SK-N-SH (cell line): ENCODE measurements around the gene RIPOR2. TPM values are rescaled to one million over a fixed set of nuclear protein-coding genes. Genes with fewer than 3 reads are reported as not detected.

Experiments used
- CTCF ChIA-PET: fragments of 300-600, 350-600 bp; formaldehyde crosslinking; extraction: SDS; loops from one replicate; lab custom pipeline; 2021; lab: Yijun Ruan, JAX
- POLR2A ChIA-PET: fragments of 350-600 bp; sonication (Branson Sonifier 250); formaldehyde crosslinking; extraction: SDS; loops from one replicate; lab custom pipeline; 2020; ENCODE audit warnings: antibody characterized with exemption, inconsistent platforms; lab: Yijun Ruan, JAX
- DNase-seq: peaks from one replicate; pipeline ENCODE4 v3.0.0; 2012
- H2AFZ ChIP-seq: fragments of 200-600 bp; sonication (generic); 2 replicates; pipeline ENCODE4 v1.8.1; 2016; ENCODE audit warnings: antibody characterized with exemption, mild to moderate bottlenecking, low read depth
- H3F3A ChIP-seq: fragments of 200-600 bp; sonication (generic); replicated peaks from 2 replicates; pipeline ENCODE3; 2016; ENCODE audit warnings: antibody characterized with exemption, mild to moderate bottlenecking; ENCODE audit not compliant: insufficient read depth
- H3K27ac ChIP-seq, 2 experiments: fragments of 200-500 bp in 1 of 2; fragments of 200-600 bp in 1 of 2; sonication (Bioruptor generic) in 1 of 2; sonication (generic), shearing (Covaris generic) in 1 of 2; 2 replicates each; pipeline versions ENCODE4 v1.5.1 to v1.6.1; 2014 to 2016; ENCODE audit warnings: low read depth in 2 of 2, inconsistent platforms in 1 of 2, low read length in 1 of 2, mild to moderate bottlenecking in 1 of 2, mixed read lengths in 1 of 2
- H3K27me3 ChIP-seq: fragments of 200-600 bp; sonication (generic), shearing (Covaris generic); 2 replicates; pipeline ENCODE4 v1.6.1; 2016; ENCODE audit warnings: mixed run types; ENCODE audit not compliant: insufficient read depth
- H3K36me3 ChIP-seq, 2 experiments: fragments of 200-500 bp in 1 of 2; fragments of 200-600 bp in 1 of 2; sonication (Bioruptor generic) in 1 of 2; sonication (generic) in 1 of 2; replicated peaks in 1 of 2; 2 replicates each; pipeline versions ENCODE3 to v1.5.1; 2014 to 2016; ENCODE audit warnings: low read length in 1 of 2, mild to moderate bottlenecking in 1 of 2; ENCODE audit not compliant: insufficient read depth in 2 of 2, control insufficient read depth in 1 of 2
- H3K4me1 ChIP-seq, 2 experiments: fragments of 200-500 bp in 1 of 2; fragments of 200-600 bp in 1 of 2; sonication (Bioruptor generic) in 1 of 2; sonication (generic), shearing (Covaris generic) in 1 of 2; 2 replicates each; pipeline versions ENCODE4 v1.5.1 to v1.6.1; 2014 to 2016; ENCODE audit warnings: low read depth in 1 of 2, low read length in 1 of 2, mixed run types in 1 of 2; ENCODE audit not compliant: insufficient read depth in 2 of 2, control insufficient read depth in 1 of 2
- H3K4me2 ChIP-seq: fragments of 200-600 bp; sonication (generic), shearing (Covaris generic); 2 replicates; pipeline ENCODE4 v1.6.1; 2017; ENCODE audit warnings: mixed run types
- H3K4me3 ChIP-seq, 2 experiments: fragments of 200-500 bp in 1 of 2; fragments of 200-600 bp in 1 of 2; sonication (Bioruptor generic) in 1 of 2; sonication (generic), shearing (Covaris generic) in 1 of 2; 2 replicates each; pipeline versions ENCODE4 v1.5.1 to v1.8.1; 2014 to 2016; ENCODE audit warnings: low read depth in 2 of 2, inconsistent platforms in 1 of 2, low read length in 1 of 2, mild to moderate bottlenecking in 1 of 2, mixed read lengths in 1 of 2, moderate library complexity in 1 of 2
- H3K79me2 ChIP-seq: fragments of 200-600 bp; sonication (generic); 2 replicates; pipeline ENCODE4 v1.8.1; 2017; ENCODE audit warnings: mild to moderate bottlenecking; ENCODE audit not compliant: insufficient read depth
- H3K9ac ChIP-seq: fragments of 200-600 bp; sonication (generic); 2 replicates; pipeline ENCODE4 v1.6.1; 2017; ENCODE audit warnings: mixed run types
- H3K9me2 ChIP-seq: fragments of 200-600 bp; sonication (generic); 2 replicates; pipeline ENCODE4 v1.6.1; 2017; ENCODE audit warnings: mixed run types
- H3K9me3 ChIP-seq: fragments of 200-600 bp; sonication (generic); 2 replicates; pipeline ENCODE4 v1.6.1; 2017; ENCODE audit warnings: mixed run types, mild to moderate bottlenecking, moderate library complexity
- H4K20me1 ChIP-seq: fragments of 200-600 bp; sonication (generic); 2 replicates; pipeline ENCODE4 v1.6.1; 2017; ENCODE audit warnings: mild to moderate bottlenecking, mixed run types; ENCODE audit not compliant: insufficient read depth
- CHD2 ChIP-seq: fragments of 150-350 bp; IDR thresholded peaks from 2 replicates; pipeline ENCODE4 v1.6.1; 2018; ENCODE audit warnings: low read length; ENCODE audit not compliant: partially characterized antibody
- ELF1 ChIP-seq: IDR thresholded peaks from 2 replicates; pipeline ENCODE4 v1.4.0; 2012
- EZH2phosphoT487 ChIP-seq: fragments of 200-600 bp; sonication (generic); IDR thresholded peaks from 2 replicates; pipeline ENCODE4 v1.6.1; 2017; ENCODE audit warnings: low read depth, mixed run types, mild to moderate bottlenecking, antibody characterized with exemption, moderate library complexity, borderline replicate concordance
- FOSL2 ChIP-seq: IDR thresholded peaks from 2 replicates; pipeline ENCODE4 v1.4.0; 2012; ENCODE audit warnings: low read depth, mild to moderate bottlenecking, moderate library complexity, borderline replicate concordance
- FOXM1 ChIP-seq: IDR thresholded peaks from 2 replicates; pipeline ENCODE4 v1.4.0; 2012; ENCODE audit warnings: low read depth, mild to moderate bottlenecking
- MXI1 ChIP-seq: IDR thresholded peaks from 2 replicates; pipeline ENCODE4 v1.6.1; 2012; ENCODE audit warnings: mild to moderate bottlenecking, low read depth, low read length, improper control_type of control experiment
- POLR2AphosphoS5 ChIP-seq: IDR thresholded peaks from 2 replicates; pipeline ENCODE4 v1.6.1; 2012; ENCODE audit warnings: low read depth, low read length
- RAD21 ChIP-seq: IDR thresholded peaks from 2 replicates; pipeline ENCODE4 v1.6.1; 2012; ENCODE audit warnings: mild to moderate bottlenecking, low read length
- RFX5 ChIP-seq: IDR thresholded peaks from 2 replicates; pipeline ENCODE4 v1.6.1; 2012; ENCODE audit warnings: mild to moderate bottlenecking, improper control_type of control experiment, low read length
- RXRA ChIP-seq: IDR thresholded peaks from 2 replicates; pipeline ENCODE4 v1.4.0; 2012; ENCODE audit warnings: low read depth, mild to moderate bottlenecking, borderline replicate concordance
- TAF1 ChIP-seq: IDR thresholded peaks from 2 replicates; pipeline ENCODE4 v1.6.1; 2012; ENCODE audit warnings: low read depth, mild to moderate bottlenecking, low read length, moderate library complexity, borderline replicate concordance
- TEAD4 ChIP-seq: IDR thresholded peaks from 2 replicates; pipeline ENCODE4 v1.4.0; 2012; ENCODE audit warnings: mild to moderate bottlenecking, borderline replicate concordance; ENCODE audit not compliant: insufficient read depth
- WGBS: methylation state at CpG from one replicate; pipeline ENCODE4 v1.1.6; 2017; ENCODE audit warnings: low lambda C conversion rate; 5-methylcytosine and 5-hydroxymethylcytosine counted together
- polyA plus RNA-seq, 3 experiments: library from polyadenylated mRNA; depleted of rRNA; stranded (reverse); fragments of >200 nt; gene quantifications; 2 replicates each; pipeline ENCODE4 v1.2.3, GENCODE V29; 2012
- TF ChIP-seq, protein P1 (sequence below): IDR thresholded peaks from 2 replicates; pipeline ENCODE4 v1.4.0; 2012; ENCODE audit warnings: low read depth, borderline replicate concordance
- TF ChIP-seq, protein P2 (sequence below): IDR thresholded peaks from 2 replicates; pipeline ENCODE4 v1.6.1; 2012; ENCODE audit warnings: mild to moderate bottlenecking, low read depth, low read length, moderate library complexity
- TF ChIP-seq, protein P3 (sequence below): IDR thresholded peaks from 2 replicates; pipeline ENCODE4 v1.4.0; 2012; ENCODE audit warnings: low read depth, borderline replicate concordance
- TF ChIP-seq, protein P4 (sequence below): IDR thresholded peaks from 2 replicates; pipeline ENCODE4; 2012
- TF ChIP-seq, protein P5 (sequence below): fragments of 150-350 bp; IDR thresholded peaks from 2 replicates; pipeline ENCODE4 v1.6.1; 2016; ENCODE audit warnings: mild to moderate bottlenecking, low read depth, low read length

The RIPOR2 gene
- polyA plus RNA-seq, 1 of the 3 experiments (the other 2 are of a cell fraction), result 0.05 TPM

DNA sequence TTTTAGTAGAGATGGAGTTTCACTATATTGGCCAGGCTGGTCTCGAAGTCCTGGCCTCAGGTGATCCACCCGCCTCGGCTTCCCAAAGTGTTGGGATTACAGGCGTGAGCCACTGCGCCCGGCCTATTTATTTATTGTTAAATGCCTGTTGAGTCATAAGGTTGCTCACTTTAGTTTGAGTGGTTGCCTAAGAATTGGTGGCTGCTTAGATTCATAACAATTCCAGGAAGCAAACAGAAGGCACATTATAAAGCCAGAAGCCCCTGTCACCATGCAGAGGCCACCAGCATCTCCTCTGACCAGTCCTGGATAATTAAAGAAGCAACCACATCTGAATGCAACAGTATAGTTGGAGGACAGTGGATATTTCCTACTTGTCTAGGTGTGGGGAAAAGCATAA is 113.1 kb downstream of the RIPOR2 start:
- Histone ChIP-seq H3K27ac (no peak overlapping the region), H3K9me2 (no peaks in the 10 kb centered on the region), H3K9me3 (no peaks in the 10 kb centered on the region), H3K27me3 (no peaks in the 10 kb centered on the region), H3F3A (no peaks in the 10 kb centered on the region), H3K4me1 (peaks cover 0 to 5% of the 10 kb centered on the region in 2 experiments; a peak in 1 of 4 replicates), H3K4me3 (no peak overlapping the region), H3K4me2 (no peak overlapping the region), H3K9ac (no peak overlapping the region), H3K79me2 (no peaks in the 10 kb centered on the region), H2AFZ (no peak overlapping the region), H3K36me3 (no peaks in the 10 kb centered on the region), H4K20me1 (no peaks in the 10 kb centered on the region)
- TF ChIP-seq ELF1, result no peak
- TF ChIP-seq TEAD4, result no peak
- no peak for TF ChIP-seq EZH2phosphoT487
- no peak for TF ChIP-seq RFX5
- TF ChIP-seq RXRA, result no peak
- TF ChIP-seq, protein P1, sequence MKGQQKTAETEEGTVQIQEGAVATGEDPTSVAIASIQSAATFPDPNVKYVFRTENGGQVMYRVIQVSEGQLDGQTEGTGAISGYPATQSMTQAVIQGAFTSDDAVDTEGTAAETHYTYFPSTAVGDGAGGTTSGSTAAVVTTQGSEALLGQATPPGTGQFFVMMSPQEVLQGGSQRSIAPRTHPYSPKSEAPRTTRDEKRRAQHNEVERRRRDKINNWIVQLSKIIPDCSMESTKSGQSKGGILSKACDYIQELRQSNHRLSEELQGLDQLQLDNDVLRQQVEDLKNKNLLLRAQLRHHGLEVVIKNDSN, result no peak
- TF ChIP-seq, protein P2, sequence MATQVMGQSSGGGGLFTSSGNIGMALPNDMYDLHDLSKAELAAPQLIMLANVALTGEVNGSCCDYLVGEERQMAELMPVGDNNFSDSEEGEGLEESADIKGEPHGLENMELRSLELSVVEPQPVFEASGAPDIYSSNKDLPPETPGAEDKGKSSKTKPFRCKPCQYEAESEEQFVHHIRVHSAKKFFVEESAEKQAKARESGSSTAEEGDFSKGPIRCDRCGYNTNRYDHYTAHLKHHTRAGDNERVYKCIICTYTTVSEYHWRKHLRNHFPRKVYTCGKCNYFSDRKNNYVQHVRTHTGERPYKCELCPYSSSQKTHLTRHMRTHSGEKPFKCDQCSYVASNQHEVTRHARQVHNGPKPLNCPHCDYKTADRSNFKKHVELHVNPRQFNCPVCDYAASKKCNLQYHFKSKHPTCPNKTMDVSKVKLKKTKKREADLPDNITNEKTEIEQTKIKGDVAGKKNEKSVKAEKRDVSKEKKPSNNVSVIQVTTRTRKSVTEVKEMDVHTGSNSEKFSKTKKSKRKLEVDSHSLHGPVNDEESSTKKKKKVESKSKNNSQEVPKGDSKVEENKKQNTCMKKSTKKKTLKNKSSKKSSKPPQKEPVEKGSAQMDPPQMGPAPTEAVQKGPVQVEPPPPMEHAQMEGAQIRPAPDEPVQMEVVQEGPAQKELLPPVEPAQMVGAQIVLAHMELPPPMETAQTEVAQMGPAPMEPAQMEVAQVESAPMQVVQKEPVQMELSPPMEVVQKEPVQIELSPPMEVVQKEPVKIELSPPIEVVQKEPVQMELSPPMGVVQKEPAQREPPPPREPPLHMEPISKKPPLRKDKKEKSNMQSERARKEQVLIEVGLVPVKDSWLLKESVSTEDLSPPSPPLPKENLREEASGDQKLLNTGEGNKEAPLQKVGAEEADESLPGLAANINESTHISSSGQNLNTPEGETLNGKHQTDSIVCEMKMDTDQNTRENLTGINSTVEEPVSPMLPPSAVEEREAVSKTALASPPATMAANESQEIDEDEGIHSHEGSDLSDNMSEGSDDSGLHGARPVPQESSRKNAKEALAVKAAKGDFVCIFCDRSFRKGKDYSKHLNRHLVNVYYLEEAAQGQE, result no peak
- TF ChIP-seq, protein P3, sequence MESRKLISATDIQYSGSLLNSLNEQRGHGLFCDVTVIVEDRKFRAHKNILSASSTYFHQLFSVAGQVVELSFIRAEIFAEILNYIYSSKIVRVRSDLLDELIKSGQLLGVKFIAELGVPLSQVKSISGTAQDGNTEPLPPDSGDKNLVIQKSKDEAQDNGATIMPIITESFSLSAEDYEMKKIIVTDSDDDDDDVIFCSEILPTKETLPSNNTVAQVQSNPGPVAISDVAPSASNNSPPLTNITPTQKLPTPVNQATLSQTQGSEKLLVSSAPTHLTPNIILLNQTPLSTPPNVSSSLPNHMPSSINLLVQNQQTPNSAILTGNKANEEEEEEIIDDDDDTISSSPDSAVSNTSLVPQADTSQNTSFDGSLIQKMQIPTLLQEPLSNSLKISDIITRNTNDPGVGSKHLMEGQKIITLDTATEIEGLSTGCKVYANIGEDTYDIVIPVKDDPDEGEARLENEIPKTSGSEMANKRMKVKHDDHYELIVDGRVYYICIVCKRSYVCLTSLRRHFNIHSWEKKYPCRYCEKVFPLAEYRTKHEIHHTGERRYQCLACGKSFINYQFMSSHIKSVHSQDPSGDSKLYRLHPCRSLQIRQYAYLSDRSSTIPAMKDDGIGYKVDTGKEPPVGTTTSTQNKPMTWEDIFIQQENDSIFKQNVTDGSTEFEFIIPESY, result no peak
- TF ChIP-seq TAF1, result no peak
- no peak for TF ChIP-seq RAD21
- TF ChIP-seq, protein P4, sequence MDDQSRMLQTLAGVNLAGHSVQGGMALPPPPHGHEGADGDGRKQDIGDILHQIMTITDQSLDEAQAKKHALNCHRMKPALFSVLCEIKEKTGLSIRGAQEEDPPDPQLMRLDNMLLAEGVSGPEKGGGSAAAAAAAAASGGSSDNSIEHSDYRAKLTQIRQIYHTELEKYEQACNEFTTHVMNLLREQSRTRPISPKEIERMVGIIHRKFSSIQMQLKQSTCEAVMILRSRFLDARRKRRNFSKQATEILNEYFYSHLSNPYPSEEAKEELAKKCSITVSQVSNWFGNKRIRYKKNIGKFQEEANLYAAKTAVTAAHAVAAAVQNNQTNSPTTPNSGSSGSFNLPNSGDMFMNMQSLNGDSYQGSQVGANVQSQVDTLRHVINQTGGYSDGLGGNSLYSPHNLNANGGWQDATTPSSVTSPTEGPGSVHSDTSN, result no peak
- TF ChIP-seq FOSL2, result no peak
- TF ChIP-seq FOXM1, result no peak
- no peak for TF ChIP-seq POLR2AphosphoS5
- TF ChIP-seq, protein P5, sequence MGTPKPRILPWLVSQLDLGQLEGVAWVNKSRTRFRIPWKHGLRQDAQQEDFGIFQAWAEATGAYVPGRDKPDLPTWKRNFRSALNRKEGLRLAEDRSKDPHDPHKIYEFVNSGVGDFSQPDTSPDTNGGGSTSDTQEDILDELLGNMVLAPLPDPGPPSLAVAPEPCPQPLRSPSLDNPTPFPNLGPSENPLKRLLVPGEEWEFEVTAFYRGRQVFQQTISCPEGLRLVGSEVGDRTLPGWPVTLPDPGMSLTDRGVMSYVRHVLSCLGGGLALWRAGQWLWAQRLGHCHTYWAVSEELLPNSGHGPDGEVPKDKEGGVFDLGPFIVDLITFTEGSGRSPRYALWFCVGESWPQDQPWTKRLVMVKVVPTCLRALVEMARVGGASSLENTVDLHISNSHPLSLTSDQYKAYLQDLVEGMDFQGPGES, result no peak
- TF ChIP-seq CHD2, result no peak
- TF ChIP-seq MXI1, result no peak
- ChIA-PET POLR2A (no interaction called here), CTCF (interaction anchor here (0.6 kb wide), 1 partner anchor 34 kb away, joined by 3 read pairs; no protein-coding TSS in a partner anchor)
- WGBS, result 94% methylated on average over 6 of the region's 6 CpGs
- DNase-seq, result no peak
